HG03565 (cell line): ENCODE measurements around the gene NOL4L.
"Not testable (repeated sequence)": the region's sequence is repeated elsewhere in the genome, so short reads cannot be mapped to it uniquely, and the experiment has no call there.

ENCODE experiments used
- ATAC-seq: cut with Tn5 transposase; IDR thresholded peaks from one replicate; pipeline ENCODE4 v1.9.1; 2021; ENCODE audit warnings: mild to moderate bottlenecking, moderate library complexity; ENCODE audit not compliant: unreplicated experiment

Gene NOL4L

DNA sequence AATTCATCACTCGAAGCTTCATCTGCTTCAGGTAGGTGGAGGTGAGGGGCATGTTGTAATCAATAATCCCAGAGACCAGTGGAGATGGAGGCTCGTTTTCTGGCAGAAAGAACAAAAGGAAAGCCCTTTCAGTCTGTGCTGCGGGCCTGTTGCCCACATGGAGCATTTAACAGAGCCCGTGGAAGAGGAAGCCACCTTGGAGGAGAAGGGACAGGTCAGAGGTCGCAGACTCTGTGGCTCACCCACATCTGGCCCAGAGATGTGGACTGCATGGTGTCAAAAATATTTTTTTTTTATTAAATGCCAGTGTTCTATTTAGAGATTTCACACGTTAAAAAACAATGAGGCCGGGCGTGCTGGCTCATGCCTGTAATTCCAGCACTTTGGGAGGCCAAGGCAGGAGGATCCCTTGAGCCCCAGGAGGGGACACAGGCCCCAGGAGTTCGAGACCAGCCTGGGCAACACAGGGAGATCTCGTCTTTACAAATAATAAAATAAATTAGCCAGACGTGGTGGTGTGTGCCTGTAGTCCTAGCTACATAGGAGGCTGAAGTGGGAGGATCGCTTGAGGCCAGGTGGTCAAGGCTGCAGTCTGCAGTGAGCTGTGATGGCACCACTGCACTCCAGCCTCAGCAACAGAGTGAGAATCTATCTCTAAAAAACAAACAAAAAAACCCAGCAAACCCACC is 73.6 kb downstream of the NOL4L start:
- ATAC-seq, result no peak

DNA sequence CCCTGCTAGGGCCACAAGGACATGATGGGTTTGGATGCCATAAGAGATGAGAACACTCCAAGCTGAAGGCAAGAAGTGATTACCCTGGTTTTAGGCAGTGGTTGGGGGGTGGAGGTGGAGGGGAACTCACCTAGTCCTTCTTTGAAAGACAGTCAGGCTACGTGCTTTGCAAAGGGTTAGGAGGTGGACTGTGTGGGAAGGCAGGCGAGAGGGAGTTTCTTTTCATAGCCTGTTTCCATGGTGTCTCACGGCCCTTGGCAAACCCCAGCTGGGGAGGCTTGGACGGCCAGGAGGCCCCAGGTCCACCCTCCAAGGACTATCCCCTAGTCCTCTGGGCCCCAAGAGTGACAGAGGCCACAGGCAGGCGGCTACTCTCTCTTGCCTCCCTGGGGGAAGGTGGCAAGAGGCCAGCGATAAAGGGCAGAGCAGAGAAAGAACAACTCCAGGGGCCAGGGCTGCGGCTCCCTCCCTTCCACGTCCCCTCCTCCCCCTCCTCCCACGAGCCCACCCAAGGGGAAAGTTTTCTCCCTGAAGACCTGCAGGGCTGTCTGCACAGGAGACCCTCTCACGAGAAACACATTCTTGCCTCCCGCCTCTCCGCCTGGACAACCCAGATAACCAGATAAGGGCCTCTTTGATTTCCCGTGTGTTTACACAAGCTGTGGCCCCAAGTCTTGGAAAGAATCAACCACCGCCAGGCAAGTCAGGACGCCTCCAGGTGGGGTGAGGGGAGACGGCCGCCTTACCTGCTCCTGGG is 74.4 kb downstream of the NOL4L start:
- no peak for ATAC-seq

DNA sequence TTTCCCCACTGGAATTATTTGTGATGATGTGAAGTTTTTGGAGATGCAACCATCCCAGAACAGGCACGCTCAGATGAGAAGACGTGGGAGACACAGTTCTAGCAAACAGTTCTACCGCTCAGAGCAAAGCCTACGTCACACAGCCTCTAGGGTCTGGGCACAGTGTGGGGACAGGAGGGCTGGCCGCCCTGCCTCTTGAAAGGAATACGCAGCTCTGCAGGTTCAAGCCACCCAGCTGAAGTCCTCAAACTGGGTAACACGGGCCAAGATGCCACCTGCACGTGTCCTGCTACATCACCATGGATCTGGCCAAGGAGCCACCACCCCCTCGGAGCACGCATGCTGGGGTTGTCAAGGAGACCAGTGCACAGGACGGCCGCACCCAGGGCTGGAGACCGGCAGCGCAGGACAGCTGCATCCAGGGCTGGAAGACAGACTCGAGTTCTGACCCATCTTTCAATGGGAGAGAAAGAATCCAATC is 75.0 kb downstream of the NOL4L start:
- no peak for ATAC-seq

DNA sequence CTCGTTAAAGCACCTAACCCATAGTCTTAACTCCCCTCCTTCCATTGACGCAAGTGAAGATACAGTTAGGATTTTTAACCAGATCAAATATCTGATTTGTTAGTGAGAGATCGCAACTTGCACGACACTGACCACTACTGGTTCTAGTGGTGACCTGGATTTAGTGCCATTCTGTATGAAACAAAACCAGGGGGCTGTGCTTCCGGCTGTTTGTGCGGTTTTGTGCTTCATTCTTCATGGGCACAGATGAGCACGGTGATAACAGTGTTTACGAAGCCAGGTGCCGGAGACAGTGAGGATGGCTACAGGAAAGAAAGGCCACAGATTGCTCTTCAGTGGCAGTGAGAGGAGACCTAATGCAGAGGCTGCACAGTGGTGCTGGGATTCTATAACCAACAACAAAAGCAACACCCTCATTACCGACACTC is 75.5 kb downstream of the NOL4L start:
- ATAC-seq, result no peak

DNA sequence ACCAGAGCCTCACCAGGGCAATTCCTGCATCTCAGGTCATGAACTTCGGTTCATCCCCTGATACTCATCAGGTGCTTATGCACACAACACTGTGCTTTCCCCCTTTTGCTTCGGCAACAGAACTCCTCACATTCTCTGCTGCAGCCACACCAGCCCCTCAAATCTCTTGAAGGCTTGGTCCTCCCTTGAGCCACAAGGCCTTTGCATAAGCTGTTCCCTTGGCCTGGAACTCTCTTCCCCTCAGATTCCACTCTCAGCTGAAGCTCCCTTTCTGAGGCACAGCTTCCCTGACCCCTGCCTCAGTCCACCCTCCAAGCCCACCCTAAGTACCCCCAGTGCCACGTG is 76.4 kb downstream of the NOL4L start:
- ATAC-seq, result no peak

DNA sequence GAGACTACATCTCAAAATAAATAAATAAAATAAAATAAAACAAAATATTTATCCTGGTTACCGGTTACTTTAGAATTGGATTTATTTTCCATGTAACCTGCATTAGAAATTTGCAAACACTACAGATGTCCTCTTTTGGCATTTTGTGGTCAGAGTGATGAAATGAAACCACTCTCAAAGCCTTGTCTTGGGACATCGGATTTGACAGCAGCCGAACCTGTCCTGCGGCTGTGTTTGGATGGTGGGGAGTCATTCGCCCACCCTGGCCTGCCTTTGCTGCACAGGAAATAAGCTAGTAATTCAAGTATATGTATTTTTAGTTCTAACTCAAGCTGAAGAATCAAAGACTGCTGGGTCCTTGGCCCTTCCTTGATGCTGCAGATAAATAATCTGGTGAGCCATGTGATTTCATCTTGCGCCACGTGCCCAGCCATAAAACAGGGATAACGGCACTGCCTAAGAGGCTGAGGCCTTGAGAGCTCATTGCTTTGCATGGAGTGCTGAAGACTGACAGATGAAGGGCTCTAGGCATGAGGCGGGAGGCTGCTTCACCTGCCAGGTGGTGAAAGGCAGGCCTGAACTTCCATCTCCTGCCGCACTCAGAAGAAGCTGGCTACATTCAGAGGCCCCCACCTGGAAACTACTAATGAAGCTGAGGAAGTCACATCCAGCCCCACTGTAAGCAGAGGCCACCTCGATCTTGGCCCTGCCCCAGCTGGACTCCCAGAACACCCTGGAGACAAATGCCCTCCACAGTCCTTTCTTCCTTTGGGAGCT is 76.9 kb downstream of the NOL4L start:
- ATAC-seq, result no peak

DNA sequence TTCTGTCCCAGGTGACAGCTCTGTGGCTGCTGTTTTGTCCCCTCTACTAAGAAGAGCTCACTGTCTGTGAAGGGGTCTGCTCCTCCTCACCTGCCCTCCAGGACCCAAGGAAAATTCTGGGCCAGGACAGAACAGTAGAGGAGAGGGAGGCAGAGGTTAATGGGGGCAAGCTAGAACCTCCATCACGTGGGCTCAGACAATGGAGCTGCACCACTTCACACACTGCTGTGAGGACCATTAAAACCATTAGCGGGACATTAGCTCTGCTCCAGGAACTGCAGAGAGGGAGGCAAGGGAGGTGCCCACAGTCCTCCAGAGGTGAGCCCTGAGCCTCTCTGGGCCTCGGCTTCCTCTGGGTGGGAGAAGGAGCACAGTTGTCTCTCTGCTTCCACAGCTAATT is 78.4 kb downstream of the NOL4L start:
- ATAC-seq, result no peak

DNA sequence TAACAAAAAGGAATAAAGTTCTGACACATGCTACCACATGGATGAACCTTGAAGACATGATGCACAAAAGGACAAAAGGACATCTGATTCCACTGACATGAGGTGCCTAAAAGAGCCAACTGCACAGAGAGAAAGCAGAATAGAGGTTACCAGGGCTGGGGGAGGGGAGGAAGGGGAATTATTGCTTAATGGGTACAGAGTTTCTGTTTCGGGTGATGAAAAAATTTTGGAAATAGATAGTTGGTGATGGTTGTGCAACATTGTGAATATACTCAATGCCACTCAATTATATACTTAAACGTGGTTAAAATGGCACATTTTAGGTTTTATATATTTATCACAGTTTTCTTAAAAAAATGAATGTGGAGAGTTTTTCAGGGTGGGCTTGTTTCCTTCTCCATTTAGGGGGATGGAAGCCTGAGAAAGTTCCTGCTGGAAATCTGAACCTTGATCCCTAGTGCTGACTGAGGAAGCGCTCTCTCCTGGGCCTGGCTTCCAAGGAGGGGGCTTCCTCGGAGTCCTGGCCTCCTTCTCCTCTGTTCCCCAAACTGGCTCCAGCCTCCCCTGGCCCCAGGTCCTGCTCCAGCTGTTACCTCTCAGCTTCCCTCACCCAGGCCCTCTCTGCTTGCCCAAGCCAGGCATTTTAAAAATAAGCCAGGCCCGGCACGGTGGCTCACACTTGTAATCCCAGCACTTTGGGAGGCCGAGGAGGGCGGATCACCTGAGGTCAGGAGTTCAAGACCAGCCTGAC is 79.2 kb downstream of the NOL4L start:
- no peak for ATAC-seq

DNA sequence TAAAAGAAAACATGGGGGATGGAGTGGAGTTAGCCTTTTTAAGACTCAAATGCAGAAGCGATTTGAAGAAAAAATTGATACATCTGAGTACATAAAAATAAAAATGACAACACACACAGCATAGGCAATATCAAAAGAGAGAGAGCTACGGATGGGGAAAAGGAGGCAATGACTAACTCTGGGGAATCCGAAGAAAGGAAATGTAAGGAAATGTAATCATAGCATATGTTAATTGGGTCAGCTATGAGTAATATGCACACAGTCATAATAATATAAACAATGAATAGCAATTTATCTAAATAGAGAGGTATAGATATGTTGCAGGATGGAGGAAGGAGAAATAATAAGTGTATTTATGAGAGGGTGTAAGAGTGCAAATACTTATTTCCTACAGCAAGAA is 83.4 kb downstream of the NOL4L start:
- no peak for ATAC-seq

DNA sequence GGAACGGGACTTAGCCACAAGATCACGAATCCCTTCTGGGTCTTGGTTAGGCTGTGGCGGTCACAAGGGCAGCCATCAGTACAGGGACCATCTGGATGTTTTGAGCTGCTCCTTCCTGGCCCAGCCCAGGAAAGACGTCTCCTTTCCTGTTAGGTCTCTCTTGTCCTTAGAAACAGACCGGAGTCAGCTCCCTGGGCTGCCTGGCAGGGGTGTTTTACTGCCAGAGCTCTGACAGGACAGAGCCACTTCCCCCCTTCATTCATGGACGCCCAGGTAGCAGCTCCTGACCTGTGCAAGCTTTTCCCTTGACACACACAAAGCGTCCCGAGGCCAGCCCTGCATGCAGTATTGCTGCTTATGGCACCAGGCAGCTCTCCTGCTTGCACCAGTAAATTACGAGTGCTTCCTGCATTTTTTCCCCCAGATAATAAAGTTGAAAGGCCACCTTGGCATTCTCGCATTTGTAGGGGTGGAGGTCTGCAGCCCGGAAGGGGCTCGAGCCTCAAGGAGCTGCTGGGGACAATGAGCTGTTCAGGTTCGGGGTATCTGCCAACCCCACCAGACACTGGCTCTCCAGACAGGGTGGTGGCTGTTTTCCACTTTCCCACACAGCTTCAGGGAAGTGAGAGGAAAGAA is 87.4 kb downstream of the NOL4L start:
- ATAC-seq, result no peak

DNA sequence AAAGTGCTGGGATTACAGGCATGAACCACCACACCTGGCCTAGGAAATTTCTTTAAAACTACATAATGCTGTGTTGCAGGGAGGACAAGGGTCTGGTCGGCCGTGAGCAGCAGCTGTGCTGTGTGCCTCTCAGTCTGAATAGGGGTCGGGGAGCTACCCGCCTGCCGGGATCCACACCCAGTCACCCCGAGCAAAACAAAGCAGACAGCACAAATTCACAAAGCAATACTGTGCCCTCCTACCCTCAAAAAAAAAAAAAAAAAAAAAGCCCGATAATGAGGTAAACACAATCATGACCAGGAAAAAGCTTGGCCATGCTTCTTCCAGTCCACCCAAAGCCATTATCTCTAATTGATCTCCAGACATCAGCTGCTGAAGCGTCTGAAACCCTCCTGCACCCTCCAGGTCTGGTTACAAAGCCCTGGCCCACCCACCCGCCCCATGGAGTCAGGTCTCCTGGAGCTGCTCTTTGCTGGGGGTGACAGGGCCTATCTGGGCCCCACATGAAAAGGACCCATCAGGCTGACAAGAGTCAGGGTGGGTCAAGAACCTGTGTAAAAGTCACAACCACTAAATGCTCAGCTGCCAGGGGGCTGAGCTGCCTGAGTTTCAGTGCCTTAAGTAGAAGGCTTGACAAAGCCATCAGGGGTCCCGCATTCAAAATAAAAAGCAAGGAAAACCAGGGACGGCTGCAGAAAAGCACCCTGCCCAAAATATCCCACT is 88.2 kb downstream of the NOL4L start:
- no peak for ATAC-seq

DNA sequence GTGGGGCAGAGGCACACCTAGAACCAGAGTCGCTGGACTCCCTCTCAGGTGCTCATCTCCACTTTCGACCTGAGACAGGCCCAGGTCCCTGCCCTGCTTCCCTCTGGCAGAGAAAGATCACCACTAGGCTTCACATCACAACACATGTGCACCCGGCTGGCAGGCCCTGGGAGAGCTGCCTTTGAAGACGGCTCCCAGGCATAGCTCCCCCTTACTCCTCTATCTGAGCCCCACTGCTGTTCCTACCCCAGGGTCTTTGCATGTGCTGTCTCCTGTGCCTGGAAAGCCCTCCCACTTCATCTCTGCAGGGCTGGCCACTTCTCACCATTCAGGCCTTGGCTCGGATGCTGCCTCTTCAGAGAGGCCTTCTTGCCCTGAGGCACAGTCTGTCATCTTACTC is 89.2 kb downstream of the NOL4L start:
- no peak for ATAC-seq

DNA sequence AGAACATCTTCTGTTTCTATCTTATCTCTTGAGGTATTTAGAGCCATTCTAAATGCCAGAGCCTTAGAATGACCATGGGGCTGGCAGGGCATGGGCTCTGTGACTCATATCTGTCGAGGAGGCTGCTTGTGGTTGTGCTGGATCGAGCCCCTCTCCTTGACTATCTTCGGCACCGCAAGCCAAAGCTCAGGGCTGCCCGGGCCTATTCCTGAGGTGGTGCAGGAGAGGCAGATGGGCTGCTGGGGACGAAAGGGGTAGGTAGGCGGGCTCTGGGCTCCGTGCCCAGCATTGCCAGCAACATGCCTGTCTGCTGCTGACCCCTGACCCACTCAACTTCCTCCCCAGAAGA is 89.9 kb downstream of the NOL4L start:
- ATAC-seq, result no peak

DNA sequence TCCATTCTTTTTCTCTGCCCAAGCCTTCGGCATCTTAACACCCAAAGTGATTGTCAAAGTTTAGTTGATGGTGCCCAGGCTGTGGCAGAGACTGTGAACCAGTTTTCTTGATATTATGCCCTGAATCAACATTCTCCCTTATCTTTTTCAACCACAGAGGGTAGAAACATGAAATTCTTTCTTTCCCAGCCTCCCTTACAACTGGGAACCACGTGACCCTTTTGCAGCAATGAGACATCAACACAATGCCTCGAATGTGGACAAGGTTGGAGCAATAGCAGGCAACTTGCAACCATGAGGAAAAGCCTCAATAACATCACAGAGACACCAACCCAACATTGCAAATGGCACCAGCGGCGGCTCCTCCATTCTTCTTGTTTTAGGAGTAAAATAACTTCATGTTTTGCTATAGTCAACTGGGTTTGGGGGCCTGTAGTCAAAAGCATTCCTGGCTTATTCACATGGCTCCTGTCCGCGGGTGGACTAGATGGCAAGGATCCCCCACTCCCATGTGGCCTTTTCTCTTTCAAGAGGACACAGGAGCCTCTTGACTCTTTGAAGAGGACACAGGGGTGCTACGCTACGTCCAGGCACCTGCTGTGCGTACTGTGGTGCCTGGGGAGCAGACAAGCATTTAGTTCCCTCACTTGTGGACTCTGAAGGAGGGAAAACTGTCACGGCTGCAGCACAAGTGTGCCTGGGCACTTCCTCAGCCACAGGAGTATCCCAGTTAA is 90.5 kb downstream of the NOL4L start:
- ATAC-seq, result no peak

DNA sequence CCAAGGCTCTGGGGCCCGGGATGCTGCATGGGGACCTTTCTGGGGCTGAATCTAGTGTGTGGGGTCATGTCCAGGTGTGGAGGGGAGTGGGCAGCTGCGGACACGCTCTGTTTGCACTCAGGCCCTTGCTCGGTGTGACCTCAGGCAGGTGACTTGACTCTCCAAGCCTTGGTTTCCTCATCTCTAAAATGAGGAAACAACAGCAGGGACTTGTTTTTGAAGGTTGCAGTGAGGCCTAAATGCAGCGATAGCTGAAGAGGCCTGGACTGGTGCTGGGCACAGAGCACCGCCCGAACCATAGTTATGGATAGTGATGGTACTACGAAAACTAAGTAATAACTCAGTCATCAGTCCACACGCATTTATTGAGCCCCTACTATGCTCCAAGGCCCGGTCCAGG is 91.8 kb downstream of the NOL4L start:
- ATAC-seq, result no peak

DNA sequence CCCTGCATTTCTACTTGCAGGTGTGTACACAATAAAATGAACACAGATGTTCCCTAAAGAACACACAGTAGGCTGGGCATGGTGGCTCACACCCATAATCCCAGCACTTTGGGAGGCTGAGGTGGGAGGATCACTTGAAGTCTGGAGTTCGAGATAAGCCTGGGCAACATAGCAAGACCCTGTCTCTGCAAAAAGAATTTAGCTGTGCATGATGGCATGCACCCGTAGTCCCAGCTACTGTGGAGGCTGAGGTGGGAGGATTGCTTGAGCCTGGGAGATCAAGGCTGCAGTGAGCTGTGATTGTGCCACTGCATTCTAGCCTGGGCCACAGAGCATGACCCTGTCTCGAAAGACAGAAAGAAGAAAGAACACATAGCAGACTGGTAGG is 93.4 kb downstream of the NOL4L start:
- not testable (repeated sequence) for ATAC-seq

DNA sequence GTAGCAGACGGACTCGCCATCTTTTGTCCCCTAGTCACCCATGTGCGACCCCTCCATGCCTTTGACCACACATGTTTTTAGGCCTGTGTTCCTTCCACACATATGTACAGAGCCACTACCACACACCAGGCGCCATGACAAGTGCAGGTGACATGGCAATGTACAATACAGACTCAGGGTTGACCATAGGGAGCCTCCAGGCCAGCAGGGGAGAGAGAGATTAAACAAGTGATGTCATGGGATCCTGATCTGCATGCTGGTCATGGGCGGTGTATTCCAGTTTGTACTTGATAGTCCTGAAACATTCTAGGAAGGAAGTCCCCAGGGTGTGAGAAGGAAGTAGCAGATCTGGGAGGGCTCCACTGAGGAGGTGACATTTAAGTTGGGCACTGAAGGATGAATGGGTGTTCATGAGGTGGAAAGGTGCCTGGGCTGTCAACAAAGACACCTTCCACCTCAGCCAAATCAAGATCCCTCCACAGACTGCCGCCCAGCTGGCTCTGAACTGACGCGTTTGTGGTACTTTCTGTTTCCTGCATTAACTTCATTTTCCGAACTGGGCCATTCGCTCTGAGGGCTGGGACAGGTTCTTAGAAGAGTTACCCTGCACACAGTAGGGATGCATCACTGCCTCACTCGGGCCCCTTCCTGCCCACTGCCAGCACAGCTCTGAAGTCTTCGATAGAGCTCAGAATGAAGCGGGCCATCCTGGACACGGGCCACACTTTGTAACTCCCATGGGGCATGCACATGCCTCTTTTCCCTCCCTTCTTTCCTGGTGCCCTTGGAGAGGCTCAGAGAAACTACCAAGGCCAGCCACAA is 94.0 kb downstream of the NOL4L start:
- ATAC-seq, result no peak

DNA sequence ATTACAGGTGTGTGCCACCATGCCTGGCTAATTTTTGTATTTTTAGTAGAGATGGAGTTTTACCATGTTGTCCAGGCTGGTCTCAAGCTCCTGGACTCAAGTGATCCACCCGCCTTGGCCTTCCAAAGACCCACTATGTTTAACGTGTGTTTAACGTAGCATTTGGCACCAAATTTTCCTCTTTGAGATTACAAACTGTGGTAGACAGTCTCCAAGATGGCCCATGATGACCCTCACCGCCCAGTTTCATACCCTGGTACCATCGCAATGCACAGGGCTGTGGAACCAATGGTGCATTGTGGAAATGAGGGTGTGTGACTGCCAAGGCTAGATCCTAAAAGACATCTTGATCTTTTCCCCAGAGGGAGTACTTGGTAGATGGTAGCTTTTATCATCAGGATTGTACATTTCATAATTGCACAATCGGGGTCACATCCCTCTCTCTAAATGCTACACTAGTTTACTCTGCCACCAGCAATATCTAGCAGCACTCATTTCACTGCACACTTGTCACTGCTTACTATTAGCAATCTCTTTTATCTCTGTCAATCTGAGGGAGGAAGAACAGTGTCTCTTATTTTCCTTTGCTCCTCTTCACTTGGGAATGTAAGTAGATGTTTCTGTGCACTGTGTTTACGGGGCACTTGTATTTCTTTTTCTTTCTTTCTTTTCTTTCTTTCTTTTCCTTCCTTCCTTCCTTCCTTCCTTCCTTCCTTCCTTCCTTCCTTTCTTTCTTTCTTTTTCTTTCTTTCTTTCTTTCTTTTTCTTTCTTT is 96.9 kb downstream of the NOL4L start:
- ATAC-seq, result no peak
